GM18499 (cell line): ENCODE measurements around the gene TNFRSF1B.

Experiments used
- ATAC-seq: cut with Tn5 transposase; IDR thresholded peaks from one replicate; pipeline ENCODE4 v1.9.1; 2021; ENCODE audit warnings: moderate number of reproducible peaks; ENCODE audit not compliant: insufficient read depth, unreplicated experiment

The TNFRSF1B gene

GRCh38 chr1:12251442-12251841, 84.7 kb downstream of the TNFRSF1B start:
- ATAC-seq = no peak

DNA sequence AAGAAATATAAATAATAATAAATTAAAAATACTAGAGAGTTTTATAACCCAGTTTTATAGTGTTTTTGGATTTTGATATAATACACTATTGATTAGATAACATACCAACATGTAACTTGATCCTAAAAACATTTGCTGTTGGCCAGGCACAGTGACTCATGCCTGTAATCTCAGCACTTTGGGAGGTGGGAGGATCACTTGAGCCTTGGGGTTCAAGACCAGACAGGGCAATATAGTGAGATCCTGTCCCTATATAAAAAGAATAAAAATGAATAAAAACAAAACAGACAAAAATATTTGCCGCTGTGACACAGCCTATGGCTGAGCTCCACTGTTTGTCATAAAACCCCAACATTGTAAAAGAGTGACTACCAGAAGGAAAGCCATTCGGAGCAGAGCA, 89.1 kb downstream of the TNFRSF1B start:
- ATAC-seq = no peak

GRCh38 chr1:12258272-12258671, 91.5 kb downstream of the TNFRSF1B start:
- no peak for ATAC-seq
